GM06990 (cell line): ENCODE results near the gene CHD3.
"Not testable (repeated sequence)": the region's sequence is repeated elsewhere in the genome, so short reads cannot be mapped to it uniquely, and the experiment has no call there.

ENCODE experiments used
- DNase-seq: peaks from one replicate; pipeline ENCODE4 v3.0.0-alpha.2; 2011; ENCODE audit not compliant: insufficient read length; ENCODE audit errors: extremely low read depth
- H3K27me3 ChIP-seq: replicated peaks from 2 replicates; pipeline ENCODE4 v1.6.0; 2011; ENCODE audit warnings: low read length; ENCODE audit not compliant: control insufficient read depth, insufficient read depth
- H3K36me3 ChIP-seq: 2 replicates; pipeline ENCODE4 v1.5.1; 2011; ENCODE audit warnings: low read length; ENCODE audit not compliant: control insufficient read depth, insufficient read depth
- H3K4me3 ChIP-seq: replicated peaks from 2 replicates; pipeline ENCODE4 v1.5.1; 2011; ENCODE audit warnings: low read depth, mild to moderate bottlenecking, control low read depth, low read length
- CTCF ChIP-seq: IDR thresholded peaks from 2 replicates; pipeline ENCODE4 v1.5.1; 2011; ENCODE audit warnings: low read length, control low read depth, mild to moderate bottlenecking, inconsistent platforms; ENCODE audit not compliant: insufficient read depth, poor library complexity, severe bottlenecking

Gene CHD3

GRCh38 chr17:7946441-7946840, 57.9 kb downstream of the CHD3 start:
- Histone ChIP-seq H3K4me3 (no peak overlapping the region), H3K36me3 (peaks cover 28% of the 10 kb centered on the region), H3K27me3 (no peaks in the 10 kb centered on the region)
- DNase-seq, result no peak
- no peak for TF ChIP-seq CTCF

- Histone ChIP-seq H3K4me3 (no peak overlapping the region), H3K36me3 (peaks cover 28% of the 10 kb centered on the region), H3K27me3 (no peaks in the 10 kb centered on the region)
- no peak for TF ChIP-seq CTCF
- DNase-seq, result no peak
Observed at GRCh38 chr17:7947651-7948050, 59.1 kb downstream of the CHD3 start.

GRCh38 chr17:7950578-7950977, 62.0 kb downstream of the CHD3 start:
- no peak for TF ChIP-seq CTCF
- DNase-seq, result no peak
- no peaks in the 10 kb centered on the region for H3K27me3 ChIP-seq
- no peak overlapping the region for H3K4me3 ChIP-seq
- H3K36me3 ChIP-seq, result peaks cover 14% of the 10 kb centered on the region

- no peak for DNase-seq
- Histone ChIP-seq H3K4me3 (no peak overlapping the region), H3K27me3 (no peaks in the 10 kb centered on the region), H3K36me3 (peaks cover 10% of the 10 kb centered on the region)
- no peak for TF ChIP-seq CTCF
Observed at GRCh38 chr17:7951143-7951792, 62.7 kb downstream of the CHD3 start.

DNA sequence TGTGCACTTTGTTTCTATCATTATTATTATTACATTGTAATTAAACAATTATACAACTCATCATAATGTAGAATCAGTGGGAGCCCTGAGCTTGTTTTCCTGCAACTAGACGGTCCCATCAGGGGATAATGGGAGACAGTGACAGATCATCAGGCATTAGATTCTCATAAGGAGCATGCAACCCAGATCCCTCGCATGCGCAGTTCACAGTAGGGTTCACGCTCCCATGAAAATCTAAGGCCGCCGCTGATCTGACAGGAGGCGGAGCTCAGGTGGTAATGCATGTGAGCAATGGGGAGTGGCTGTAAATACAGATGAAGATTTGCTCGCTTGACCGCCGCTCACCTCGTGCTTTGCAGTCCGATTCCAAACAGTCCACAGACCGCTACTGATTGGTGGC, 64.7 kb downstream of the CHD3 start:
- not testable (repeated sequence) for H3K27me3 ChIP-seq, H3K4me3 ChIP-seq, DNase-seq, H3K36me3 ChIP-seq

GRCh38 chr17:7955414-7956227, 67.0 kb downstream of the CHD3 start:
- H3K27me3 ChIP-seq, result no peaks in the 10 kb centered on the region
- no peak for DNase-seq
- no peak for TF ChIP-seq CTCF
- no peaks in the 10 kb centered on the region for H3K36me3 ChIP-seq
- no peak overlapping the region for H3K4me3 ChIP-seq
